H9 (cell line): ENCODE results near the gene CAMK2G. TPM values are rescaled to one million over a fixed set of nuclear protein-coding genes. Genes with fewer than 3 reads are reported as not detected.
A peak's percentile ranks its signal among the peaks of the same experiment; 100 is the strongest.

Source experiments
- DNase-seq: peaks from one replicate; pipeline ENCODE4 v3.0.0-alpha.2; 2017
- H2AFZ ChIP-seq: one replicate; pipeline ENCODE4 v1.6.1; 2013; ENCODE audit warnings: mild to moderate bottlenecking, low read length, control low read depth, moderate library complexity
- H2AK5ac ChIP-seq: 2 replicates; pipeline ENCODE4 v1.6.1; 2013; ENCODE audit warnings: low read length, control low read depth, mixed read lengths; ENCODE audit not compliant: insufficient read length
- H2BK120ac ChIP-seq: one replicate; pipeline ENCODE4 v1.6.1; 2013; ENCODE audit warnings: low read depth, mild to moderate bottlenecking, low read length, control low read depth, inconsistent platforms; ENCODE audit not compliant: poor library complexity, severe bottlenecking
- H2BK12ac ChIP-seq: 2 replicates; pipeline ENCODE4 v1.6.1; 2013; ENCODE audit warnings: low read length, control low read depth, mixed read lengths, low read depth; ENCODE audit not compliant: insufficient read length
- H2BK15ac ChIP-seq: 2 replicates; pipeline ENCODE4 v1.6.1; 2013; ENCODE audit warnings: low read depth, low read length, control low read depth
- H2BK20ac ChIP-seq: one replicate; pipeline ENCODE4 v1.6.1; 2013; ENCODE audit warnings: low read depth, mild to moderate bottlenecking, low read length, control low read depth, inconsistent platforms; ENCODE audit not compliant: poor library complexity, severe bottlenecking
- H2BK5ac ChIP-seq: 2 replicates; pipeline ENCODE4 v1.6.1; 2013; ENCODE audit warnings: low read length, control low read depth, mixed read lengths; ENCODE audit not compliant: insufficient read length
- H3K14ac ChIP-seq: 2 replicates; pipeline ENCODE4 v1.6.1; 2013; ENCODE audit warnings: low read length, control low read depth; ENCODE audit not compliant: insufficient read depth
- H3K18ac ChIP-seq: 2 replicates; pipeline ENCODE4 v1.6.1; 2013; ENCODE audit warnings: low read depth, mild to moderate bottlenecking, mixed read lengths, low read length, control low read depth; ENCODE audit not compliant: insufficient read length
- H3K23ac ChIP-seq: 2 replicates; pipeline ENCODE4 v1.6.1; 2013; ENCODE audit warnings: low read length, control low read depth, mixed read lengths, low read depth; ENCODE audit not compliant: insufficient read length
- H3K23me2 ChIP-seq: 2 replicates; pipeline ENCODE4 v1.6.1; 2013; ENCODE audit warnings: low read depth, mild to moderate bottlenecking, mixed read lengths, low read length, control low read depth; ENCODE audit not compliant: insufficient read length, poor library complexity, severe bottlenecking
- H3K27ac ChIP-seq: 2 replicates; pipeline ENCODE4 v1.5.1; 2013; ENCODE audit warnings: low read length, control low read depth, mixed read lengths, low read depth; ENCODE audit not compliant: insufficient read length
- H3K27me3 ChIP-seq: 2 replicates; pipeline ENCODE4 v1.6.1; 2013; ENCODE audit warnings: low read length, control low read depth, inconsistent platforms; ENCODE audit not compliant: insufficient read depth
- H3K4ac ChIP-seq: 2 replicates; pipeline ENCODE4 v1.6.1; 2013; ENCODE audit warnings: low read depth, mild to moderate bottlenecking, control low read depth, inconsistent platforms, low read length, moderate library complexity
- H3K4me1 ChIP-seq: 2 replicates; pipeline ENCODE4 v1.6.1; 2013; ENCODE audit warnings: low read length, control low read depth, inconsistent platforms; ENCODE audit not compliant: insufficient read depth
- H3K4me2 ChIP-seq: 2 replicates; pipeline ENCODE4 v1.6.1; 2013; ENCODE audit warnings: low read length, control low read depth, mixed read lengths; ENCODE audit not compliant: insufficient read length, insufficient read depth
- H3K56ac ChIP-seq: 2 replicates; pipeline ENCODE4 v1.6.1; 2013; ENCODE audit warnings: low read depth, mild to moderate bottlenecking, mixed read lengths, low read length, control low read depth; ENCODE audit not compliant: insufficient read length
- H3K79me1 ChIP-seq: 2 replicates; pipeline ENCODE4 v1.6.1; 2013; ENCODE audit warnings: low read depth, mild to moderate bottlenecking, moderate library complexity, low read length, control low read depth, inconsistent platforms; ENCODE audit not compliant: insufficient read depth, poor library complexity, severe bottlenecking
- H3K79me2 ChIP-seq: 2 replicates; pipeline ENCODE4 v1.6.1; 2013; ENCODE audit warnings: low read length, control low read depth, inconsistent platforms; ENCODE audit not compliant: insufficient read depth
- H3K9ac ChIP-seq: 2 replicates; pipeline ENCODE4 v1.6.1; 2013; ENCODE audit warnings: low read length, control low read depth, mixed read lengths; ENCODE audit not compliant: insufficient read length; ENCODE audit errors: extremely low read depth
- H3K9me3 ChIP-seq: one replicate; pipeline ENCODE4 v1.6.1; 2013; ENCODE audit warnings: low read depth, low read length, inconsistent platforms; ENCODE audit not compliant: control insufficient read depth
- H3T11ph ChIP-seq: one replicate; pipeline ENCODE4 v1.6.1; 2013; ENCODE audit warnings: mild to moderate bottlenecking, low read length, control low read depth, inconsistent platforms
- H4K20me1 ChIP-seq: one replicate; pipeline ENCODE4 v1.6.1; 2013; ENCODE audit not compliant: control insufficient read depth, insufficient read length, insufficient read depth
- H4K5ac ChIP-seq: 2 replicates; pipeline ENCODE4 v1.6.1; 2013; ENCODE audit warnings: low read depth, mild to moderate bottlenecking, mixed read lengths, low read length, control low read depth; ENCODE audit not compliant: insufficient read length
- H4K8ac ChIP-seq: replicated peaks from 2 replicates; pipeline ENCODE4 v1.6.1; 2013; ENCODE audit warnings: low read length, control low read depth, mixed read lengths, low read depth; ENCODE audit not compliant: insufficient read length
- H4K91ac ChIP-seq: 2 replicates; pipeline ENCODE4 v1.6.1; 2013; ENCODE audit warnings: low read depth, mild to moderate bottlenecking, moderate library complexity, mixed read lengths, low read length, control low read depth; ENCODE audit not compliant: insufficient read length
- H3K27ac Mint-ChIP-seq, 3 experiments: 2 replicates in 2 of 3; 3 replicates in 1 of 3; pipeline ENCODE4 v1.8.0; 2020 to 2021; ENCODE audit warnings: mixed read lengths in 3 of 3, mild to moderate bottlenecking in 1 of 3, moderate library complexity in 1 of 3
- H3K27me3 Mint-ChIP-seq: 2 replicates; pipeline ENCODE4 v1.8.0; 2021; ENCODE audit warnings: low read depth, mild to moderate bottlenecking, moderate library complexity, mixed read lengths
- H3K36me3 Mint-ChIP-seq, 3 experiments: 2 replicates in 2 of 3; 3 replicates in 1 of 3; pipeline ENCODE4 v1.8.0; 2020 to 2021; ENCODE audit warnings: low read depth in 3 of 3, mixed read lengths in 3 of 3; ENCODE audit not compliant: insufficient read depth in 1 of 3
- H3K4me1 Mint-ChIP-seq, 2 experiments: 2 replicates each; pipeline ENCODE4 v1.8.0; 2020; ENCODE audit warnings: mixed read lengths in 2 of 2
- H3K4me3 Mint-ChIP-seq, 2 experiments: 2 replicates in 1 of 2; 3 replicates in 1 of 2; pipeline ENCODE4 v1.8.0; 2020 to 2021; ENCODE audit warnings: mild to moderate bottlenecking in 2 of 2, mixed read lengths in 2 of 2, moderate library complexity in 1 of 2
- H3K9me3 Mint-ChIP-seq, 2 experiments: 2 replicates in 1 of 2; 3 replicates in 1 of 2; pipeline ENCODE4 v1.8.0; 2020; ENCODE audit warnings: mild to moderate bottlenecking in 2 of 2, mixed read lengths in 2 of 2, moderate library complexity in 1 of 2
- WGBS: extraction: QIAGEN DNeasy Blood & Tissue Kit; methylation state at CpG from one replicate; pipeline ENCODE4 v1.1.7; 2013; ENCODE audit warnings: missing lambda C conversion rate, low lambda C conversion rate, mixed read lengths; ENCODE audit not compliant: insufficient read length; ENCODE audit errors: extremely low coverage; 5-methylcytosine and 5-hydroxymethylcytosine counted together
- total RNA-seq: library from RNA; stranded (reverse); gene quantifications from 2 replicates; pipeline ENCODE4 v1.2.1, GENCODE V29; 2021
- TF ChIP-seq, protein P1 (sequence below): fragments of 200-600 bp; sonication (generic); conservative IDR thresholded peaks from 3 replicates; pipeline ENCODE4 v1.8.0; 2021; ENCODE audit warnings: antibody characterized with exemption, mild to moderate bottlenecking

The CAMK2G gene
- total RNA-seq, 1 experiment from 2014 or later = 31.8 TPM

DNA sequence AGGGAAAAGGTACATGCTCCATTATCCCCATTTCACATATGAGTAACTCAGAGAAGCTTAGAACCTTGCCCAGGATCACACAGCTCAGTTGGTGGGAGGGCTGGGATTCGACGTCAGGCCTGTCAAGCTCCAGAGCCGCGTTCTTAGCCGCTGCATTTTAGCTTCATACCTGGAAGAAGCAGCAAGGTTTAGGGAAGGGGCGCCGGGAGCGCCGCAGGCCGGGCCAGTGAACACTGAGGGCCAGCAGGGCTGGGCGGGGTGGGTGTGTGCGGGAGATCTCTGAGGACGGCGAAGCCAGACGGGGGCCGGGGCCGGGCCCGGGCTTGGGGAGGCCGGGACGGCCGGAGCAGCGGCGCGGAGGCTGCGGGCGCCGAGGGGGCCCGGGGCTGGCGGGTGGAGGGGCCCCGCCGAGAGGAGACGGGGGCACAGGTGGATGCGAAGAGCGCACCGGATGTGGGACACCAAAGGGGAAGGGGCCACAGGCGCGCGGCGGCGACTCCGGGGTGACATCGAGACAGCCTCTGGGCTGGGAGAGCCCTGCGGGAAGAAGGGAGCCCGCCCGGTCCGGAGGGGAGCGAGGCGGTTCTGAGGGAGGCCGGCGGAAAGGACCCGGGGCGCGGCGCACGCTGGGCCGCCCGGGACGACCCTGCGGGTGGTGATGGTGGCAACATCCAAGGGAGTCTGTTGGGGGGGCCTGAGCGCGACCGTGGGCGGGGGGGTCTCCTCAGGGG is 63.5 kb downstream of the CAMK2G start:
- Histone ChIP-seq H2BK12ac (no peak overlapping the region), H3K18ac (no peak overlapping the region), H3K27me3 (no peaks in the 10 kb centered on the region), H3K4me1 (no peaks in the 10 kb centered on the region), H3K79me1 (no peaks in the 10 kb centered on the region), H3K9ac (peak overlapping the region; percentile 52), H2AFZ (no peak overlapping the region), H3K23ac (no peak overlapping the region), H4K8ac (no peak overlapping the region), H3K4me2 (peak overlapping the region; percentile 52), H3K9me3 (no peaks in the 10 kb centered on the region), H4K5ac (no peak overlapping the region), H4K91ac (no peak overlapping the region), H4K20me1 (no peaks in the 10 kb centered on the region), H3K79me2 (no peaks in the 10 kb centered on the region), H3K4ac (no peak overlapping the region), H2BK120ac (no peak overlapping the region), H3K27ac (no peak overlapping the region), H3K56ac (no peak overlapping the region), H2AK5ac (no peak overlapping the region), H2BK5ac (no peak overlapping the region), H2BK15ac (no peak overlapping the region), H3K23me2 (peaks cover 2% of the 10 kb centered on the region), H3K14ac (peak overlapping the region; percentile 77), H2BK20ac (no peak overlapping the region), H3T11ph (no peak overlapping the region)
- Mint-ChIP-seq H3K36me3 (peaks cover 18 to 43% (median 30%) of the 10 kb centered on the region in 3 experiments; a peak in 6 of 7 replicates), H3K4me1 (peaks cover 11 to 12% of the 10 kb centered on the region in 2 experiments), H3K27me3 (no peaks in the 10 kb centered on the region), H3K9me3 (no peaks in the 10 kb centered on the region; a peak in 1 of 5 replicates), H3K27ac (no peak overlapping the region; a peak in 2 of 7 replicates), H3K4me3 (peak overlapping the region; percentile 76 to 86)
- WGBS = no CpG with 5 or more reads among the region's 63 CpGs
- DNase-seq = peak; percentile 59
- TF ChIP-seq, protein P1, sequence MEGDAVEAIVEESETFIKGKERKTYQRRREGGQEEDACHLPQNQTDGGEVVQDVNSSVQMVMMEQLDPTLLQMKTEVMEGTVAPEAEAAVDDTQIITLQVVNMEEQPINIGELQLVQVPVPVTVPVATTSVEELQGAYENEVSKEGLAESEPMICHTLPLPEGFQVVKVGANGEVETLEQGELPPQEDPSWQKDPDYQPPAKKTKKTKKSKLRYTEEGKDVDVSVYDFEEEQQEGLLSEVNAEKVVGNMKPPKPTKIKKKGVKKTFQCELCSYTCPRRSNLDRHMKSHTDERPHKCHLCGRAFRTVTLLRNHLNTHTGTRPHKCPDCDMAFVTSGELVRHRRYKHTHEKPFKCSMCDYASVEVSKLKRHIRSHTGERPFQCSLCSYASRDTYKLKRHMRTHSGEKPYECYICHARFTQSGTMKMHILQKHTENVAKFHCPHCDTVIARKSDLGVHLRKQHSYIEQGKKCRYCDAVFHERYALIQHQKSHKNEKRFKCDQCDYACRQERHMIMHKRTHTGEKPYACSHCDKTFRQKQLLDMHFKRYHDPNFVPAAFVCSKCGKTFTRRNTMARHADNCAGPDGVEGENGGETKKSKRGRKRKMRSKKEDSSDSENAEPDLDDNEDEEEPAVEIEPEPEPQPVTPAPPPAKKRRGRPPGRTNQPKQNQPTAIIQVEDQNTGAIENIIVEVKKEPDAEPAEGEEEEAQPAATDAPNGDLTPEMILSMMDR = no peak
